GM12801 (cell line): ENCODE measurements around the gene RUNX3.

Source experiments
- CTCF ChIP-seq: IDR thresholded peaks from one replicate; pipeline ENCODE4 v1.5.1; 2011; ENCODE audit warnings: control low read depth; ENCODE audit not compliant: insufficient read length; ENCODE audit errors: extremely low read depth

RUNX3 gene

GRCh38 chr1:24861821-24862727 is 68.0 kb downstream of the RUNX3 start:
- no peak for TF ChIP-seq CTCF

GRCh38 chr1:24860841-24861240 is 69.2 kb downstream of the RUNX3 start:
- TF ChIP-seq CTCF, result no peak

- no peak for TF ChIP-seq CTCF
Measured at GRCh38 chr1:24859063-24860010, 70.7 kb downstream of the RUNX3 start.

DNA sequence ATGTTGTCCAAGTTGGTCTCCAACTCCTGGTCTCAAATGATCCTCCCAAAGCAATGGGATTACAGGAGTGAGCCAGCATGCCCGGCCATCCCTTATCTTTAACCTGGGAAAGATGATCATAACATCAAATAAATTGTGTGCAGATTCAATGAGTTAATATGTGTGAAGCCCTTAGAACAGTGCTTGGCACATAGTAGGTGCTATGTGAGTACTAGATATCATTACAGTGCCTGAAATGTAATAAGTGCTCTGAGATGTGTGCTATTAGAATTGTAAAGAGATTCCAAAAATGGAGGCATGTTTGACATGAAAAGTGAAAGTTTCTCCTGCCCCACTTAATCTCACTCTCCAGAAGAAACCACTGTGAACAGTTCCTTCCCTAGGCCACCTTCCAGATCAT is 71.8 kb downstream of the RUNX3 start:
- no peak for TF ChIP-seq CTCF

GRCh38 chr1:24857507-24858133 is 72.5 kb downstream of the RUNX3 start:
- TF ChIP-seq CTCF, result no peak

DNA sequence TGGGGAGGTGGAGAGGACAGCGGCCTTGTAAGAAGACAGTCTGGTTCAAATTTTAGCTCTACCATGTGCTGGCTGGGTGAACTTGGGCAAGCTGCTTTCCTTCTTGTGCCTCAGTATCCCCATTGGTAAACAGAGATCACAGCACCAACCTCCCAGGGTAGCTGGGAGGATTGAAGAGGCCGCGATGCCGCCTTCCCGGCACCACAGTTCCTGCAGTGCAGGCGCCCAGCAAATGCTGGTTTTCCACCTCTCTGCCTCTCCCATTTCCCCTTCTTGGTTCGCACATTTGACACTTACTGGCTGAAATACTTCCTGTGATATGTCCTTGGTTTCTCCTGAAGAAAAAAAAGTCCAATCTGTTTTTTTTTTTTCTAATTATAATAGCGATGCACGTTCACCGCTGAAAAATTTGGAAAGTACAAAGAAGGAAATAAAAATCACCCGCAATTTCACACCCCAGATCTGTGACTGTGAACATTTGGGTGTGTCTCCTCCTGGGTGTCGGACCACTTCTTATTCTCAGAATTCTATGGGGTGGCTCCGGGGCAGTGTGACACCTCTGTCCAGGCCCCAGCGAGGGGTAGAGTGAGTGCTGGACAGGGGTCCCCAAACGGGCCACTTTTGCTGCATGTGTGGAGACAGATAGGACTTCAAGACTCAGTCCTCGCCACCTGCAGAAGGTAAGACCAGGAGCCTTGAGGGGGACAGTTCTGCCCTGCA is 73.1 kb downstream of the RUNX3 start:
- no peak for TF ChIP-seq CTCF
